Neural progenitor cell (in vitro differentiated cells): ENCODE results near the gene KMT2C.

Source experiments
- CTCF ChIP-seq: fragments of 200-600 bp; sonication (generic); IDR thresholded peaks from 2 replicates; pipeline ENCODE4 v1.5.1; 2017; ENCODE audit warnings: antibody characterized with exemption, mild to moderate bottlenecking
- EZH2 ChIP-seq: fragments of 200-600 bp; sonication (generic); IDR thresholded peaks from 2 replicates; pipeline ENCODE4 v1.6.1; 2017; ENCODE audit warnings: antibody characterized with exemption, mild to moderate bottlenecking, moderate library complexity

GRCh38 chr7:152161171-152161570, 274.6 kb downstream of the KMT2C start:
- TF ChIP-seq CTCF (no peak), EZH2 (no peak)
